GM12872 (cell line): ENCODE data around the gene IL1RAPL1.

ENCODE experiments used
- TF ChIP-seq, protein P1 (sequence below): IDR thresholded peaks from 3 replicates; pipeline ENCODE4 v1.5.1; 2011; ENCODE audit warnings: low read depth, mild to moderate bottlenecking, low read length, moderate library complexity; ENCODE audit not compliant: insufficient read depth

The IL1RAPL1 gene

DNA sequence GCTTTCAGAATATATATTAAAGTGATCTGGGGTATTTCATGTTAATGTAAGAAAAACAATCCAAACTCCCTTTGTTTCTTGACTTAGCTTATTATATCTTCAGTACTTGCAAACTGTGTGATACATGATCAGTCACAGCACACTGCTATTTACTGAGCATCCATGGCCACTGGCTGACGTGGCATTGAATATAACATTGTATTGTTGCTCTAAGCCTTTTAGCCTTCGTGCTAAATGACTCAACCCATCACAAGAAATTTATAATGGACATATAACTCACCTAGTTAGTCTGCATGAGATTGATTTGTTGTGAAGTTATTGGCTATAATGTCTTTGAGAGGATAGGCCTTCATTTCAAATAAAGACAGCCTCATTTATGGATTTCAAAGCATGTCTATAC is 642.6 kb downstream of the IL1RAPL1 start:
- TF ChIP-seq, protein P1, sequence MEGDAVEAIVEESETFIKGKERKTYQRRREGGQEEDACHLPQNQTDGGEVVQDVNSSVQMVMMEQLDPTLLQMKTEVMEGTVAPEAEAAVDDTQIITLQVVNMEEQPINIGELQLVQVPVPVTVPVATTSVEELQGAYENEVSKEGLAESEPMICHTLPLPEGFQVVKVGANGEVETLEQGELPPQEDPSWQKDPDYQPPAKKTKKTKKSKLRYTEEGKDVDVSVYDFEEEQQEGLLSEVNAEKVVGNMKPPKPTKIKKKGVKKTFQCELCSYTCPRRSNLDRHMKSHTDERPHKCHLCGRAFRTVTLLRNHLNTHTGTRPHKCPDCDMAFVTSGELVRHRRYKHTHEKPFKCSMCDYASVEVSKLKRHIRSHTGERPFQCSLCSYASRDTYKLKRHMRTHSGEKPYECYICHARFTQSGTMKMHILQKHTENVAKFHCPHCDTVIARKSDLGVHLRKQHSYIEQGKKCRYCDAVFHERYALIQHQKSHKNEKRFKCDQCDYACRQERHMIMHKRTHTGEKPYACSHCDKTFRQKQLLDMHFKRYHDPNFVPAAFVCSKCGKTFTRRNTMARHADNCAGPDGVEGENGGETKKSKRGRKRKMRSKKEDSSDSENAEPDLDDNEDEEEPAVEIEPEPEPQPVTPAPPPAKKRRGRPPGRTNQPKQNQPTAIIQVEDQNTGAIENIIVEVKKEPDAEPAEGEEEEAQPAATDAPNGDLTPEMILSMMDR = no peak

DNA sequence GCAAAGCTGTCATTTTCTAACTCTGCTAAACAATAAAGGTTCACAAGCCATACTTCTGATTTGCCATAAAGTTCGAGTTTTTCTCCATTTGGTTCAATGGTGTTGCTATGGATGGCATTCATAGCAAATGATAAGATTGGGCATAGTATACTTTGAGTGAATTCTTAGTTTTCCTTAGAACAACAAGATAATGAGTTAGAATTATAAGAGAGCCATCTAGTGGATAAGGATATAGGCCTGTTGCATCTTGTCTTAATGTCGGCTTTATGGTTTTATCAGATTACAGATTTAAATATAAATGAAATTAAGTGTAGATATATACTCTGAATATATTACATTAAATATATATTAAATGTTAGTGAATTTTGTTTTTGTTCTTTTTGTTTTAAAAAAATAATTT is 644.6 kb downstream of the IL1RAPL1 start:
- TF ChIP-seq, protein P1 = no peak

DNA sequence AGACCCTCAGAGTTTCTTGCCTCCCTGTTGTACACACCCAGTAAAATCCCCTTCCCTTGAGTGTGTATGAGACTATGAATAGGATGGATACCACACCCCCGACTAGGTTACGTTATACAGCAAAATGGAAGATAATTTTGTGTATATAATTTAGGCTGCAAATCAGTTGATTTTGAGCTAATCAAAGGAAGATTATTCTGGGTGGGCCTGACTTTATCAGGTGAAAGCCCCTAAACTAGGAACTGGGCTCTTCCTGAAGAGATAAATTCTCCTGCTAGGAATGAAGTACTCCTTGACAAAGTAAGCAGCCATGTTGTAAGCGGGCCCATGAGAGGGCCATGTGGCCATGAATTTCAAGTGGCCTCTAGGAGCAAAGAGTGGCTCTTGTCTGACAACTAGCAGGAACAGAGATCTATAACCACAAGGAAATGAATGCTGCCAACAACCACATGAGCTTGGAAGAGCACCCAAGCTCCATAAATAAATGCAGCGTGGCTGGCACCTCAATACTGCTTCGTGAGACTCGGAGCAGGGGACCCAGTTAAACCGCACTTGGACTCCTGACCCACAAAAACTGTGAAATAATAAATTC is 646.4 kb downstream of the IL1RAPL1 start:
- TF ChIP-seq, protein P1 = no peak

DNA sequence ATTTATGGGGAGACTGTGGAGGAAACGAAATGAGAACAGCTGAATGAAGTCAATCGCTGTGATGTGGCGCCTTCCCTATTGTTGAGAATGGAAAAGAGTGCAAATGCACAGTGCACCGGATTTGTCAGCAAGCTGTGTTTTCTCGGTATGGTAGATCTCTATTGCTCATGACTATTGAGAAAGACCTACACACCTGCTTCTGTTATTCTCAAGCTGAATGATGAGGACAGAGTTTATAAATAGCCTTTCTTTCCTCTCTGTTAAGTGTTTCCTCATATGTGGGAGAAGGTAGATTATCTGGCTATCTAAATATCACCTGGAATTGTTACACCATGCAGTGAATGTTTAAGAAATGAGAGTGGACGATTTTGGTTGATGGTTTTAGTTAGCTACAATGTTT is 650.7 kb downstream of the IL1RAPL1 start:
- TF ChIP-seq, protein P1 = no peak

DNA sequence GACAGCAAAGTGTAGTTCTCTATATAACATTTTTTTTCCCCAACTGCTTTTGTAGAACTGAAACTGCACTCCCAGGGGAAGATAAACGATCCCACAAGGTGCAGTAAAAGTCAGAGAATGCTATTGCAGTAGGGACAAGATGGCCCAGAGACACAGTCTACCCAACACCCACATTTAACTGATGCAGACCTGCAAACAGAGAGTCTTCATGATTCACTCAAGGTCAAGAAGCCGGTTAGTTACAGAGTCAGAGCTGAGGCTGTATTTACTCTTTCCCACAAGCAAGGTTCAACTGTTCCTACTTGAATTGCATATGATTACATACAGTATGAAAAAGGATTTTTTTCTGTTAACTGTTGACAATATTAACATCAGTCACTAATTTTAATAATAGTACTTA is 654.6 kb downstream of the IL1RAPL1 start:
- TF ChIP-seq, protein P1 = no peak

DNA sequence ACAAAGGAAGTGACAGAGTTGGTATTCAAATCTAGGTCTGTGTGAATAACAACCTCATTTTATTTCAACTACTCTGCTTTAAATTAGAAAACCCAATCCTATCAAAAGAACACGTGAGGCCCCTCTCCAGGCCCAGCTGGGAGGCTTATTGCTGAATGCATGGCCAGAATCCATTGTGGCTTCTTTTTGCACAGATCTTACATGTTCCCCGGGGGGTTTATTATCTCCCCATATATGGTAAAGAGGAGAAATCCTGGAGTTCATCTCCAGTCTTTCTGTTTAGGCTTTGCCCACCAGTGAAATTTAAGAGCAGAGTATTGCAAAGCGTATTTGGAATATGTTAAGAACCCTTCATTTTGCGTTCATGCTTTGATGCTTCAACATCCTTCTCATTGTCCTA is 655.6 kb downstream of the IL1RAPL1 start:
- TF ChIP-seq, protein P1 = no peak

DNA sequence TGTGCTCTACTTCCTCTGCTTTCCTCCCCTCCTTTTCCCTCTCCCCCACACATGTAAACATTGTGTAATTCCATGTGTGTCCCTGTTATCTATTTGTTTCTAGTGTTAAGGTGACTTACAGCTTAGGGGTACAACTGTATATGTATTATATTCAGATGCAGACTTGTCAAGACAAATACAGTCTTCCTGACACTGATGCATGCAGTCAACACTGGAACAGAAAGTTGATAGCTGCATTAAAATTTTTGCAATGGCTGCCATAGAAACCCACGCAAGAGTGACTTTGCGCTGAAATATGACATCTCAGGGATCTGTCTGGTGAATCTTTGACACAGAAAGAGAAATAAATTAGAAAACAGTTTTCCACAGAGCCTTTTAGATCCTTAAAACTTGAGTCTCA is 656.7 kb downstream of the IL1RAPL1 start:
- TF ChIP-seq, protein P1 = no peak
